HG03439 (cell line): ENCODE measurements around the gene IER2.
"Not testable (repeated sequence)": the region's sequence is repeated elsewhere in the genome, so short reads cannot be mapped to it uniquely, and the experiment has no call there.

ENCODE experiments used
- ATAC-seq: cut with Tn5 transposase; IDR thresholded peaks from one replicate; pipeline ENCODE4 v1.9.1; 2021; ENCODE audit warnings: mild to moderate bottlenecking, moderate library complexity; ENCODE audit not compliant: unreplicated experiment

The IER2 gene

GRCh38 chr19:13190781-13191540 lies 40.8 kb downstream of the IER2 start:
- no peak for ATAC-seq

GRCh38 chr19:13195678-13196077 lies 45.5 kb downstream of the IER2 start:
- ATAC-seq: no peak

- no peak for ATAC-seq
Observed at GRCh38 chr19:13198634-13199033, 48.4 kb downstream of the IER2 start.

- not testable (repeated sequence) for ATAC-seq
Observed at GRCh38 chr19:13202112-13202511, 51.9 kb downstream of the IER2 start.
